NB4 (cell line): ENCODE measurements around the gene PLEKHM2.

Experiments
- DNase-seq: peaks from one replicate; pipeline ENCODE4 v3.0.0; 2010; ENCODE audit warnings: low read depth
- H3K4me3 ChIP-seq: one replicate; pipeline ENCODE4 v1.5.1; 2011; ENCODE audit warnings: mild to moderate bottlenecking, low read depth, low read length, moderate library complexity
- CTCF ChIP-seq: IDR thresholded peaks from one replicate; pipeline ENCODE4 v1.5.1; 2012; ENCODE audit warnings: low read depth, low read length
- MAX ChIP-seq: IDR thresholded peaks from 2 replicates; pipeline ENCODE4 v1.6.1; 2011; ENCODE audit warnings: low read depth, low read length
- MYC ChIP-seq: IDR thresholded peaks from 2 replicates; pipeline ENCODE4 v1.6.1; 2011; ENCODE audit warnings: low read depth, low read length
- POLR2A ChIP-seq: IDR thresholded peaks from 2 replicates; pipeline ENCODE4 v1.6.1; 2011; ENCODE audit warnings: mild to moderate bottlenecking; ENCODE audit not compliant: insufficient read length; ENCODE audit errors: extremely low read depth

Gene PLEKHM2

GRCh38 chr1:15727021-15727420 is 42.9 kb downstream of the PLEKHM2 start:
- TF ChIP-seq CTCF = no peak
- TF ChIP-seq POLR2A = no peak
- no peak for TF ChIP-seq MAX
- TF ChIP-seq MYC = no peak
- DNase-seq = no peak
- H3K4me3 ChIP-seq = no peak overlapping the region

- H3K4me3 ChIP-seq = no peak overlapping the region
- no peak for DNase-seq
- TF ChIP-seq MYC = no peak
- TF ChIP-seq MAX = no peak
- TF ChIP-seq CTCF = no peak
- no peak for TF ChIP-seq POLR2A
Observed at GRCh38 chr1:15727424-15727823, 43.3 kb downstream of the PLEKHM2 start.

- DNase-seq = no peak
- no peak overlapping the region for H3K4me3 ChIP-seq
- TF ChIP-seq CTCF = no peak
- TF ChIP-seq MYC = no peak
- TF ChIP-seq MAX = no peak
- TF ChIP-seq POLR2A = no peak
Observed at GRCh38 chr1:15727866-15728534, 43.9 kb downstream of the PLEKHM2 start.

GRCh38 chr1:15728937-15729657 is 45.0 kb downstream of the PLEKHM2 start:
- DNase-seq = no peak
- no peak for TF ChIP-seq MYC
- TF ChIP-seq POLR2A = no peak
- TF ChIP-seq MAX = no peak
- TF ChIP-seq CTCF = no peak
- H3K4me3 ChIP-seq = no peak overlapping the region

- no peak for TF ChIP-seq POLR2A
- TF ChIP-seq CTCF = no peak
- no peak for TF ChIP-seq MAX
- TF ChIP-seq MYC = no peak
- DNase-seq = no peak
- no peak overlapping the region for H3K4me3 ChIP-seq
Observed at GRCh38 chr1:15730423-15730822, 46.3 kb downstream of the PLEKHM2 start.
